ENCODE data around the gene MRPL53. TPM values are rescaled to one million over a fixed set of nuclear protein-coding genes. Genes with fewer than 3 reads are reported as not detected.
"Not testable (repeated sequence)": the region's sequence is repeated elsewhere in the genome, so short reads cannot be mapped to it uniquely, and the experiment has no call there.

MRPL53 gene
- total RNA-seq, 4 donors from 2014 or later, result 8.8 to 101 (median 45.8) TPM

DNA sequence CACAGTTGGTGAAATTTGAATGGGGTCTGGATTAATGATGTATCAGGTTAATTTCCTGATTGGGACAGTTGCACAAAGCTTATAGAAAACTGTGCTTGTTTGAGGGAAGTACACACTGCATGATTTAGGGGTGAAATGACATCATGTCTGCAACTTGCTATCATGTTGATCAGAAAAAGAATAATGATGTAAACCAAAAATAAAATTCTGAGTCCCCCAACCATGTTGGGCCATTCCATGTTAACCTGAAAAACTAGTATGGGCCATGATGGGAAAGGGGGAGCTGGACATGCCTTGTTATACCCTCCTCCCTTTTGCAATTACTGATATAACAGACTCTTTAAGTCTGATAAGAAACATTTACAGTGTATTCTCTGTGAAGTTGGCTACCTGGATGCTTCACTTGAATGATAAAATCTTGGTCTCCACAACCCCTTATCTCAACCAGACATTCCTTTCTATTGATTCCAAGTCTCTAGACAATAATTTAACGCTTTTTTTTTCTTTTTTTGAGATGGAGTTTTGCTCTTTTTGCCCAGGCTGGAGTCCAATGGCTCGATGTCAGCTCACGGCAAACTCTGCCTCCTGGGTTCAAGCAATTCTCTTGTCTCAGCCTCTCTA lies 21.8 kb downstream of the MRPL53 start:
- Histone ChIP-seq H3K4me3 (no peak overlapping the region), H3K4me1 (peaks cover 0 to 6% of the 10 kb centered on the region in 2 donors), H3K9me3 (no peaks in the 10 kb centered on the region), H3K36me3 (no peaks in the 10 kb centered on the region), H3K27me3 (no peaks in the 10 kb centered on the region), H3K27ac (no peak overlapping the region)
- intact Hi-C loops (cut with DNase I; ENCODE audit: low total_unique reads), result no loop called here
- TF ChIP-seq POLR2A (IDR thresholded peaks at IDR 0.05), result no peak
- TF ChIP-seq, protein P1, sequence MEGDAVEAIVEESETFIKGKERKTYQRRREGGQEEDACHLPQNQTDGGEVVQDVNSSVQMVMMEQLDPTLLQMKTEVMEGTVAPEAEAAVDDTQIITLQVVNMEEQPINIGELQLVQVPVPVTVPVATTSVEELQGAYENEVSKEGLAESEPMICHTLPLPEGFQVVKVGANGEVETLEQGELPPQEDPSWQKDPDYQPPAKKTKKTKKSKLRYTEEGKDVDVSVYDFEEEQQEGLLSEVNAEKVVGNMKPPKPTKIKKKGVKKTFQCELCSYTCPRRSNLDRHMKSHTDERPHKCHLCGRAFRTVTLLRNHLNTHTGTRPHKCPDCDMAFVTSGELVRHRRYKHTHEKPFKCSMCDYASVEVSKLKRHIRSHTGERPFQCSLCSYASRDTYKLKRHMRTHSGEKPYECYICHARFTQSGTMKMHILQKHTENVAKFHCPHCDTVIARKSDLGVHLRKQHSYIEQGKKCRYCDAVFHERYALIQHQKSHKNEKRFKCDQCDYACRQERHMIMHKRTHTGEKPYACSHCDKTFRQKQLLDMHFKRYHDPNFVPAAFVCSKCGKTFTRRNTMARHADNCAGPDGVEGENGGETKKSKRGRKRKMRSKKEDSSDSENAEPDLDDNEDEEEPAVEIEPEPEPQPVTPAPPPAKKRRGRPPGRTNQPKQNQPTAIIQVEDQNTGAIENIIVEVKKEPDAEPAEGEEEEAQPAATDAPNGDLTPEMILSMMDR (IDR thresholded peaks at IDR 0.05), result no peak
- DNase-seq, result no peak

DNA sequence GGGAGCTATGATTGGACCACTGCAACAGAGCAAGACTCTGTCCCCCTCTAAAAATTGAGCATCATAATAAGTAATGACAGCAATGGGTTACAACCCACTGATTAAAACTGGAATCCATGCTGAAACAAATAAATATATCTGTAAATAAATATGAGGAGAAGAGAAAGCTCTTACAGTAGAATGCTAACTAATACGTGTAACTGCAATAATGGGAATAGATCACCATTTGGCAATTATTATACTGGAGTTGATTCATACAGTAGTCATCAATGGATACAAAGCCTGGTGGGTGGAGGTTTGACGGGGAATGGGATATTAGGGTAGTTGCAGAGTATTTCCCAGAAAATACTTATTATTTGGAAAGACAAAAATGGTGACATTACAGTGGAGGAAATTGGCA lies 23.7 kb downstream of the MRPL53 start:
- Histone ChIP-seq H3K27me3 (no peaks in the 10 kb centered on the region), H3K27ac (no peak overlapping the region), H3K4me3 (no peak overlapping the region), H3K36me3 (no peaks in the 10 kb centered on the region), H3K4me1 (no peaks in the 10 kb centered on the region), H3K9me3 (no peaks in the 10 kb centered on the region)
- no peak for TF ChIP-seq POLR2A (IDR thresholded peaks at IDR 0.05)
- TF ChIP-seq, protein P1 (IDR thresholded peaks at IDR 0.05), result no peak
- no peak for DNase-seq
- intact Hi-C loops (cut with DNase I; ENCODE audit: low total_unique reads), result no loop called here

DNA sequence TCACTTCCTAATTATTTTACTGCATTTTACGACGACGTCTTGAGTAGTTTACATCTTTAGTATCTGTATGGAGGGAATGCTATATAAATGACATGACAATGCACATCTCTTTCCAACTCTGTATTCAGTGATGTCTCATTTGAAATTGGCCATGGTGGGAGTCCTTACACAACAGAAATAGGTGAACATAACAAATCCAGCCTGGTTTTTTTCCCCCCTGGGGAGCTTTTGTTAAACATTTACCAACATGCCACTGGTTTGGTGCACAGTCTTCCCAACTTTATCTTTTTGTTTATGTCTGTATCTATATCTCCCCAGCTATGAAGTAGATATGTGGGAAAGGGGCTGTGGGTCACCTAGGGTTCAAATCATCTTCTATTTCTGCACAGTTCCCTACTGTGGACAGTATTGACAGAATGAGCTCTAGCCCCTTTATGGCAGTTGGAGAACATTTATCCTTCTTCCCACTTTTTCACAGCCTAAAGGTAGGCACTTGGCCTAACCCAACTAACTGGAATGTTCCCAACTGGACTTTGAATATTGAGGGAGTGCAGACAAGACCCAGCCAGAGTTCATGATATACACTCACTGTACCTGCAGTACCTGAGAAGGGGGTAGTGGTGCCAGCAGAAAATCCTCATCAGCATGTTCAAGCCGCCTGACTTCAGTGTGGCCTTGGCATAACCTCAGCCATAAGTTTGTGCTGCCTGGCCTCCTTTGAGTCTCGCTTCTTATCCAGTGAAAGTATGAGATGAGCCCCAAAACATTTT lies 25.1 kb downstream of the MRPL53 start:
- no peaks in the 10 kb centered on the region for H3K9me3 ChIP-seq
- no peaks in the 10 kb centered on the region for H3K4me1 ChIP-seq
- DNase-seq, result no peak
- H3K27ac ChIP-seq, result no peak overlapping the region
- intact Hi-C loops (cut with DNase I; ENCODE audit: low total_unique reads), result no loop called here
- H3K27me3 ChIP-seq, result no peaks in the 10 kb centered on the region
- TF ChIP-seq POLR2A (IDR thresholded peaks at IDR 0.05), result no peak
- TF ChIP-seq, protein P1 (IDR thresholded peaks at IDR 0.05), result no peak
- H3K4me3 ChIP-seq, result no peak overlapping the region
- no peaks in the 10 kb centered on the region for H3K36me3 ChIP-seq

DNA sequence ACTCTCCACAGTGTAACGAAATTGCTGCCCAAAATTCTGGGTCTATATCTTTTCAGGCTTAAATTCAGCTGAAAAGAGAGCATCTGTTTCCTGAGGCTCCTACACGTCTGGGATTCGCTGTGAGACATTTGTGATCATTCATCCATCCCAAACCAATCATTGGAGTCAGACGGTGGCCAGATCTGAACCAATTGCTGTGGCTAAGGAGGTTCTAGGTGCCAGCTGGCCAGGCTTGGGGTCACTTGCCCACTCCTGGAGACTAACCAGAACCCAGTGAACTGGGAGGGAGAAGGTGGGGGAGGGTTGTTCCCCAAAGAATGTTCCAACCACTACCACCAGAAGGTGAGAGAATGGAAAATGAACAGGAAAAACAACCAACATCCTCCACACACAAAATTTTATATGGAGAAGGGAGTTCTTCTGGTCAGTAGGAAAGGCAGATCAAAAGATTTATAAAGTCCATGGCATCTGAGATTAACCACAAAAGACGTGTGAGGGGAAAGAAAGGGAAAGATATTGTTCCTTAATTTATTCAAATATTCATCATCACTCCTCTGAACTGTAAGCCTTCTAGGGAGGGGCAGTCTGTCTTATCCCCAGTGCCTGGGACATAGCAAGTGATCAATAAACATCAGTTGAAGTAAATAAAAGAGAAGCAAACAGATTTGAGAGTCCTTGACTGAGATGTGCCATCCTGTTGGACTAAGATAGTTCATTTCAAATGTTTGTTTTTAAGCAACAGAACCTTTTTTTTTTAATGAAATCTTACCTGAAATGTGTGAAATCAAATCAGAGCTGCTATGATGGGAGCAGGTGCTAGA lies 27.8 kb downstream of the MRPL53 start:
- TF ChIP-seq, protein P1 (IDR thresholded peaks at IDR 0.05), result no peak
- TF ChIP-seq POLR2A (IDR thresholded peaks at IDR 0.05), result no peak
- H3K4me1 ChIP-seq, result peaks cover 0 to 1% of the 10 kb centered on the region in 2 donors
- H3K27ac ChIP-seq, result no peak overlapping the region
- DNase-seq, result no peak
- H3K9me3 ChIP-seq, result no peaks in the 10 kb centered on the region
- peaks cover 0 to 5% of the 10 kb centered on the region in 2 donors for H3K27me3 ChIP-seq
- H3K4me3 ChIP-seq, result no peak overlapping the region
- intact Hi-C loops (cut with DNase I; ENCODE audit: low total_unique reads), result no loop called here
- H3K36me3 ChIP-seq, result no peaks in the 10 kb centered on the region

DNA sequence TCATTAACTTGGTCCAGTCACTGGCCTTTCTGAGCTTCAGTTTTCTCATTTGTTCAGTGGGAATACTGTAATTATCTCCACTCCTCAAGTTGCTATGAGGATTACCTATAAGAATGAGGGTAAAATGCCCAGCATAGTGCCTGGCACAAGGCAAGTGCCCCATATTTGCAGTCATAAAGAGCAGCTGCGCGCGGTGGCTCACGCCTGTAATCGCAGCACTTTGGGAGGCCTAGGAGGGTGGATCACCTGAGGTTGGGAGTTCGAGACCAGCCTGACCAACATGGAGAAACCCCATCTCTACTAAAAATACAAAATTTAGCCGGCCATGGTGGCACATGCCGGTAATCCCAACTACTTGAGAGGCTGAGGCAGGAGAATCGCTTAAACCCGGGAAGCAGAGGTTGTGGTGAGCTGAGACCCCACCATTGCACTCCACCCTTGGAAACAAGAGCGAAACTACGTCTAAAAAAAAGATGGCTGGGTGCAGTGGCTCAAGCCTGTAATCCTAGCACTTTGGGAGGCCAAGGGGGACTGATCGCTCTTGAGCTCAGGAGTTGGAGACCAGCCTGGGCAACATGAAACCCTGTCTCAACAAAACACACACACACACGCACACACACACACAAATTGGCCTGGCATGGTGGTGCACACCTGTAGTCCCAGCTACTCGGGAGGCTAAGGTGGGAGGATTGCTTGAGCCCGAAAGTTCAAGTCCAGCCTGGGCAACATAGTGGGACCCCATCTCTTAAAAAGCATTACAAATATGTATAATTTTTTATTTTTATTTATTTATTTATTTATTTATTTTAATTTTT lies 29.8 kb downstream of the MRPL53 start:
- intact Hi-C loops (cut with DNase I; ENCODE audit: low total_unique reads); H3K27ac ChIP-seq; H3K4me1 ChIP-seq; H3K36me3 ChIP-seq; H3K9me3 ChIP-seq; DNase-seq; H3K27me3 ChIP-seq; H3K4me3 ChIP-seq: not testable (repeated sequence)
